GM19438 (cell line): ENCODE results near the gene LDLR.
"Not testable (repeated sequence)": the region's sequence is repeated elsewhere in the genome, so short reads cannot be mapped to it uniquely, and the experiment has no call there.

ENCODE experiments used
- ATAC-seq: cut with Tn5 transposase; IDR thresholded peaks from one replicate; pipeline ENCODE4 v1.9.1; 2021; ENCODE audit warnings: low read depth; ENCODE audit not compliant: unreplicated experiment

The LDLR gene

GRCh38 chr19:11069561-11069960 is 19.7 kb upstream of the LDLR start:
- no peak for ATAC-seq

- ATAC-seq = no peak
Observed at GRCh38 chr19:11070123-11070522, 19.1 kb upstream of the LDLR start.

GRCh38 chr19:11073568-11073967 is 15.7 kb upstream of the LDLR start:
- no peak for ATAC-seq

GRCh38 chr19:11076792-11077191 is 12.5 kb upstream of the LDLR start:
- ATAC-seq = not testable (repeated sequence)

- ATAC-seq = no peak
Observed at GRCh38 chr19:11078893-11079292, 10.4 kb upstream of the LDLR start.

- ATAC-seq = no peak
Observed at GRCh38 chr19:11079999-11080398, 9.3 kb upstream of the LDLR start.

GRCh38 chr19:11087870-11088505 is 1.3 kb upstream of the LDLR start:
- ATAC-seq = no peak

- ATAC-seq = no peak
Observed at GRCh38 chr19:11088506-11089253, 583 bp upstream of the LDLR start.

GRCh38 chr19:11090014-11090263 is 676 bp downstream of the LDLR start:
- peak; percentile 9 for ATAC-seq

- peak; percentile 60 for ATAC-seq
Observed at GRCh38 chr19:11090264-11090996, 1.2 kb downstream of the LDLR start.

- ATAC-seq = no peak
Observed at GRCh38 chr19:11090997-11091702, 1.9 kb downstream of the LDLR start.

- no peak for ATAC-seq
Observed at GRCh38 chr19:11091703-11092153, 2.5 kb downstream of the LDLR start.

- no peak for ATAC-seq
Observed at GRCh38 chr19:11092181-11092538, 2.9 kb downstream of the LDLR start.

- ATAC-seq = no peak
Observed at GRCh38 chr19:11093689-11094238, 4.5 kb downstream of the LDLR start.

- ATAC-seq = no peak
Observed at GRCh38 chr19:11094520-11094894, 5.2 kb downstream of the LDLR start.

- peak; percentile 46 for ATAC-seq
Observed at GRCh38 chr19:11096210-11096841, 7.1 kb downstream of the LDLR start.

GRCh38 chr19:11097367-11097766 is 8.1 kb downstream of the LDLR start:
- ATAC-seq = not testable (repeated sequence)

GRCh38 chr19:11098327-11098726 is 9.1 kb downstream of the LDLR start:
- no peak for ATAC-seq

GRCh38 chr19:11098861-11099260 is 9.6 kb downstream of the LDLR start:
- no peak for ATAC-seq

GRCh38 chr19:11100049-11100448 is 10.8 kb downstream of the LDLR start:
- ATAC-seq = no peak

- ATAC-seq = no peak
Observed at GRCh38 chr19:11101057-11101456, 11.8 kb downstream of the LDLR start.
